K562 (cell line): ENCODE data around the gene EIF2S2. TPM values are rescaled to one million over a fixed set of nuclear protein-coding genes. Genes with fewer than 3 reads are reported as not detected.

Source experiments
- ATAC-seq: fragments of 200-7000 bp; cut with Tn5 transposase; 3 replicates; pipeline ENCODE4 v1.9.1; 2020; ENCODE audit warnings: moderate library complexity
- BruUV-seq: library from RNA; stranded (reverse); fragments of 400-500 nt; replicated peaks from 2 replicates; lab custom pipeline; 2021; lab: Mats Ljungman, UMichigan
- CTCF ChIA-PET: fragments of 300-600 bp; formaldehyde crosslinking; extraction: SDS; loops from one replicate; lab custom pipeline; 2021; ENCODE audit warnings: low intra/inter-chr PET ratio; lab: Yijun Ruan, JAX
- POLR2A ChIA-PET: fragments of 300-600, 350-650 bp; sonication (Branson Sonifier 250); formaldehyde crosslinking; extraction: SDS; loops from one replicate; lab custom pipeline; 2021; ENCODE audit warnings: antibody characterized with exemption, inconsistent platforms; lab: Yijun Ruan, JAX
- DNase-seq, 4 experiments: peaks; one replicate each; pipeline versions ENCODE4 v3.0.0 to v3.0.0-alpha.2; 2011 to 2018; ENCODE audit warnings: low spot score in 3 of 4, mixed read lengths in 3 of 4; ENCODE audit errors: extremely low read depth in 1 of 4
- FAIRE-seq: peaks from 2 replicates; lab custom pipeline; 2011; peaks lifted over from hg19 to GRCh38; lab: Jason Lieb, UNC
- H2AFZ ChIP-seq: 2 replicates; pipeline ENCODE4 v1.6.0; 2011; ENCODE audit warnings: low read depth, low read length, control low read depth, inconsistent platforms
- H3K27ac ChIP-seq: fragments of 200-600 bp; 3 replicates; pipeline ENCODE4 v1.8.0; 2011; ENCODE audit warnings: low read depth, mild to moderate bottlenecking, control low read depth, inconsistent platforms, low read length, moderate library complexity, mixed read lengths; ENCODE audit errors: extremely low read depth
- H3K27me3 ChIP-seq, 2 experiments: fragments of 300-600 bp in 1 of 2; 2 replicates in 1 of 2; 3 replicates in 1 of 2; pipeline versions ENCODE4 v1.6.0 to v1.8.0; 2011; ENCODE audit warnings: inconsistent platforms in 2 of 2, low read length in 2 of 2, mild to moderate bottlenecking in 1 of 2, mixed read lengths in 1 of 2, moderate library complexity in 1 of 2; ENCODE audit not compliant: control insufficient read depth in 2 of 2, insufficient read depth in 2 of 2
- H3K36me3 ChIP-seq: fragments of 300-600 bp; 3 replicates; pipeline ENCODE4 v1.8.0; 2011; ENCODE audit warnings: mild to moderate bottlenecking, low read length, inconsistent platforms; ENCODE audit not compliant: control insufficient read depth, insufficient read depth
- H3K4me1 ChIP-seq, 2 experiments: fragments of 200-600 bp in 1 of 2; replicated peaks in 1 of 2; 2 replicates in 1 of 2; 3 replicates in 1 of 2; pipeline versions ENCODE4 v1.5.1 to v1.8.0; 2011; ENCODE audit warnings: inconsistent platforms in 2 of 2, low read length in 2 of 2, mild to moderate bottlenecking in 1 of 2, mixed read lengths in 1 of 2, moderate library complexity in 1 of 2; ENCODE audit not compliant: control insufficient read depth in 2 of 2, insufficient read depth in 2 of 2
- H3K4me2 ChIP-seq: 2 replicates; pipeline ENCODE4 v1.6.1; 2011; ENCODE audit warnings: low read length, control low read depth, inconsistent platforms, mixed read lengths; ENCODE audit not compliant: insufficient read depth
- H3K4me3 ChIP-seq: fragments of 200-600 bp; sonication (generic), shearing (Covaris generic); 2 replicates; pipeline ENCODE4 v1.5.1; 2016; ENCODE audit warnings: control low read depth, inconsistent platforms
- H3K79me2 ChIP-seq: fragments of 200-600 bp; 3 replicates; pipeline ENCODE4 v1.8.0; 2011; ENCODE audit warnings: low read length, inconsistent platforms; ENCODE audit not compliant: control insufficient read depth, insufficient read depth
- H3K9ac ChIP-seq, 2 experiments: 2 replicates each; pipeline versions ENCODE4 v1.6.0 to v1.6.1; 2011; ENCODE audit warnings: low read depth in 2 of 2, low read length in 2 of 2, control low read depth in 1 of 2, inconsistent platforms in 1 of 2, mild to moderate bottlenecking in 1 of 2, mixed read lengths in 1 of 2; ENCODE audit not compliant: insufficient read depth in 1 of 2
- H3K9me1 ChIP-seq: one replicate; pipeline ENCODE4 v1.6.0; 2011; ENCODE audit warnings: inconsistent platforms, mild to moderate bottlenecking, low read length, moderate library complexity; ENCODE audit not compliant: control insufficient read depth, insufficient read depth
- H3K9me3 ChIP-seq: replicated peaks from 2 replicates; pipeline ENCODE4 v1.5.1; 2011; ENCODE audit warnings: low read depth, low read length, inconsistent platforms; ENCODE audit not compliant: control insufficient read depth, insufficient read depth
- H4K20me1 ChIP-seq: replicated peaks from 2 replicates; pipeline ENCODE4 v1.6.1; 2011; ENCODE audit warnings: low read length, inconsistent platforms, mixed read lengths; ENCODE audit not compliant: control insufficient read depth, insufficient read depth
- BRCA1 ChIP-seq, 2 experiments: fragments of 450-650 bp in 1 of 2; sonication (generic) in 1 of 2; formaldehyde crosslinking in 1 of 2; IDR thresholded peaks; 2 replicates each; pipeline versions ENCODE4 v1.5.0 to v1.6.1; 2017 to 2020; ENCODE audit warnings: mild to moderate bottlenecking in 1 of 2, missing genetic modification reagents in 1 of 2
- CBX5 ChIP-seq: IDR thresholded peaks from 2 replicates; pipeline ENCODE4 v1.6.1; 2014; ENCODE audit warnings: low read depth, borderline replicate concordance
- CREB1 ChIP-seq, 2 experiments: sonication (generic) in 1 of 2; formaldehyde crosslinking in 1 of 2; IDR thresholded peaks; 2 replicates each; pipeline versions ENCODE4 v1.6.1 to v1.8.0; 2012 to 2022; ENCODE audit warnings: inconsistent platforms in 1 of 2, mild to moderate bottlenecking in 1 of 2, missing genetic modification reagents in 1 of 2, moderate library complexity in 1 of 2
- ESRRB ChIP-seq: fragments of 250-450 bp; sonication (Bioruptor Pico); IDR thresholded peaks from 2 replicates; pipeline ENCODE4 v1.5.0; 2020; ENCODE audit warnings: mild to moderate bottlenecking, moderate library complexity, borderline replicate concordance
- HMBOX1 ChIP-seq: sonication (generic); IDR thresholded peaks from 2 replicates; pipeline ENCODE4 v1.6.1; 2016
- NEUROD1 ChIP-seq: fragments of 150-350 bp; IDR thresholded peaks from 2 replicates; pipeline ENCODE4 v1.6.1; 2014; ENCODE audit warnings: borderline replicate concordance, low read length, low read depth; ENCODE audit not compliant: partially characterized antibody
- SREBF2 ChIP-seq: sonication (generic); formaldehyde crosslinking; IDR thresholded peaks from 2 replicates; pipeline ENCODE4 v1.4.0; 2020; ENCODE audit warnings: mild to moderate bottlenecking, missing genetic modification reagents
- TCF7L2 ChIP-seq: fragments of 150-350 bp; IDR thresholded peaks from 2 replicates; pipeline ENCODE4 v1.6.1; 2016; ENCODE audit warnings: low read depth, mild to moderate bottlenecking, low read length, moderate library complexity
- TGIF2 ChIP-seq: sonication (generic); formaldehyde crosslinking; IDR thresholded peaks from 2 replicates; pipeline ENCODE4 v1.8.1; 2022; ENCODE audit warnings: mild to moderate bottlenecking, missing genetic modification reagents, moderate library complexity
- TRIM28 ChIP-seq: fragments of 450-650 bp; IDR thresholded peaks from 2 replicates; pipeline ENCODE4 v1.6.1; 2017
- ZNF316 ChIP-seq: fragments of 450-650 bp; IDR thresholded peaks from 2 replicates; pipeline ENCODE4 v1.6.1; 2016
- ZNF354B ChIP-seq: fragments of 250-450 bp; sonication (Bioruptor Pico); IDR thresholded peaks from 2 replicates; pipeline ENCODE4 v1.4.0; 2020
- ZNF551 ChIP-seq: fragments of 250-450 bp; sonication (Bioruptor Pico); IDR thresholded peaks from 2 replicates; pipeline ENCODE4 v1.5.0; 2021; ENCODE audit warnings: mild to moderate bottlenecking, moderate library complexity
- WGBS: fragments of 100-300 bp; shearing (Covaris generic); methylation state at CpG from one replicate; pipeline ENCODE4 v1.1.6; 2016; ENCODE audit warnings: low coverage, mixed read lengths; ENCODE audit not compliant: insufficient coverage; ENCODE audit errors: missing lambda C conversion rate; 5-methylcytosine and 5-hydroxymethylcytosine counted together
- in situ Hi-C: fragments of 300-500 bp; cut with MboI; formaldehyde crosslinking; loops from 4 replicates; pipeline ENCODE4 v1.15.0; 2018; ENCODE audit warnings: inconsistent platforms, mixed read lengths
- intact Hi-C: fragments of 100-400 bp; cut with micrococcal nuclease; formaldehyde crosslinking; loops from 2 replicates; pipeline ENCODE4 v1.14.2; 2022
- polyA plus RNA-seq, 8 experiments: library from polyadenylated mRNA; depleted of rRNA in 4 of 8; stranded (reverse) in 5 of 8; unstranded in 3 of 8; fragments of >200 nt; fragmentation: Nextera tagmentation in 2 of 8; fragmentation: Illumina TruSeq in 1 of 8; extraction: Ambion mirVana in 2 of 8; extraction: Trizol in 1 of 8; gene quantifications; 2 replicates each; pipeline versions ENCODE4 v1.2.1 to v1.2.3, GENCODE V29; 2011 to 2014; ENCODE audit warnings: inconsistent platforms in 1 of 8, missing spikeins in 1 of 8
- total RNA-seq, 7 experiments: library from RNA; depleted of rRNA in 6 of 7; stranded (reverse); fragments of >200 nt in 6 of 7; fragmentation: Illumina TruSeq in 2 of 7; extraction: Trizol in 2 of 7; gene quantifications; 2 replicates each; pipeline versions ENCODE4 v1.2.1 to v1.2.3, GENCODE V29; 2011 to 2021; ENCODE audit warnings: low replicate concordance in 1 of 7
- TF ChIP-seq, protein P1 (sequence below): IDR thresholded peaks from 2 replicates; pipeline ENCODE4 v1.6.1; 2012; ENCODE audit warnings: low read depth, low read length, improper control_type of control experiment, borderline replicate concordance

EIF2S2 gene
- total and polyA plus RNA-seq, 9 of the 15 experiments (the other 6 are each of a cell fraction or from before 2014, with no cell fraction given), result 79.7 to 220 (median 154) TPM

GRCh38 chr20:34068001-34068400 is 44.0 kb downstream of the EIF2S2 start:
- CTCF ChIA-PET, result interaction anchor here (2.8 to 3.4 kb wide), 3 partner anchors 62 to 205 kb away, joined by 15 to 19 read pairs (median 16); no protein-coding TSS in a partner anchor
- H3K9ac ChIP-seq, result no peak overlapping the region
- no peak for DNase-seq
- H3K9me1 ChIP-seq, result peaks cover 7% of the 10 kb centered on the region
- H3K4me1 ChIP-seq, result peaks cover 0 to 27% of the 10 kb centered on the region in 2 experiments; a peak in 2 of 5 replicates
- H3K27ac ChIP-seq, result no peak overlapping the region
- no peaks in the 10 kb centered on the region for H3K9me3 ChIP-seq
- no peak overlapping the region for H2AFZ ChIP-seq
- no peak overlapping the region for H3K4me3 ChIP-seq
- H3K36me3 ChIP-seq, result peaks cover 47% of the 10 kb centered on the region
- BruUV-seq, result no TSS peak
- TF ChIP-seq ZNF354B (CRISPR knock-in tag) (no peak), TCF7L2 (no peak), HMBOX1 (no peak), ZNF551 (CRISPR knock-in tag) (no peak), SREBF2 (CRISPR knock-in tag) (no peak), ESRRB (CRISPR knock-in tag) (no peak), CREB1 (IDR thresholded peaks at IDR 0.05) (no peak), CREB1 (CRISPR knock-in tag; IDR thresholded peaks at IDR 0.05) (no peak), CBX5 (no peak), NEUROD1 (no peak), TGIF2 (CRISPR knock-in tag) (no peak), ZNF316 (no peak), BRCA1 (IDR thresholded peaks at IDR 0.05) (no peak), BRCA1 (CRISPR knock-in tag; IDR thresholded peaks at IDR 0.05) (no peak), TRIM28 (no peak)
- TF ChIP-seq, protein P1, sequence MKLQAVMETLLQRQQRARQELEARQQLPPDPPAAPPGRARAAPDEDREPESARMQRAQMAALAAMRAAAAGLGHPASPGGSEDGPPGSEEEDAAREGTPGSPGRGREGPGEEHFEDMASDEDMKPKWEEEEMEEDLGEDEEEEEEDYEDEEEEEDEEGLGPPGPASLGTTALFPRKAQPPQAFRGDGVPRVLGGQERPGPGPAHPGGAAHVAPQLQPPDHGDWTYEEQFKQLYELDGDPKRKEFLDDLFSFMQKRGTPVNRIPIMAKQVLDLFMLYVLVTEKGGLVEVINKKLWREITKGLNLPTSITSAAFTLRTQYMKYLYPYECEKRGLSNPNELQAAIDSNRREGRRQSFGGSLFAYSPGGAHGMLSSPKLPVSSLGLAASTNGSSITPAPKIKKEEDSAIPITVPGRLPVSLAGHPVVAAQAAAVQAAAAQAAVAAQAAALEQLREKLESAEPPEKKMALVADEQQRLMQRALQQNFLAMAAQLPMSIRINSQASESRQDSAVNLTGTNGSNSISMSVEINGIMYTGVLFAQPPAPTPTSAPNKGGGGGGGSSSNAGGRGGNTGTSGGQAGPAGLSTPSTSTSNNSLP, result no peak
- TF ChIP-seq, all 486 proteins: peak for 0
- WGBS, result 70% methylated on average over 1 of the region's 1 CpG
- intact Hi-C loops, result loop anchor here (10.0 kb wide), 1 partner anchor 273 kb away; no protein-coding TSS in a partner anchor
- no peak overlapping the region for H3K4me2 ChIP-seq
- H3K79me2 ChIP-seq, result peaks cover 40% of the 10 kb centered on the region
- peaks cover 22% of the 10 kb centered on the region for H4K20me1 ChIP-seq
- H3K27me3 ChIP-seq, result no peaks in the 10 kb centered on the region
- POLR2A ChIA-PET, result interaction anchor here (0.6 to 1.1 kb wide), 4 partner anchors 40 to 578 kb away, joined by 3 read pairs; partner anchors contain the start of gene CBFA2T2
- in situ Hi-C loops, result loop anchor here (5.0 kb wide), 1 partner anchor 116 kb away; no protein-coding TSS in a partner anchor
- no peak for ATAC-seq
- FAIRE-seq, result no peak
